ENCODE data around the gene SYTL2.

Gene SYTL2

DNA sequence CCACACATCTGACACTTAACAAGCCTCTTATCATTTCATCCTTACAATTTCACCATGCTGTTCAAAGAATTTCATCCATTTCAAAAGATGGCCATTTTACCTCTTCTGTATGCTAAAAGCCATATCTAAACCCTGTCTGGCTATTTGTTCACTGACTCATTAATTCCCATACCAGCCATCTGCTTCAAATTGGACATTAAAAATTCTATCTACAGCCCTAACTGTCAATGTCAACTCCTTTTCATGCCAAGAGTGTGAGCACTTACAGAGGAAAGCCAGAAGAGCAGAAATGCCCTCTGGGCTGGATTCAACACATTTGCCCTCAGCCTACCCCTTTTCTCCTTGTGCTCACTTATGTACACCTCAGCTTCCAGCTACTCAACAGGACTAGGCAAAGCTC lies 59.2 kb downstream of the SYTL2 start:
- DNase-seq (ENCODE audit: low spot score), result no peak
- ChIA-PET POLR2A (ENCODE audit: low non-redundant PET) (no interaction called here), CTCF (no interaction called here)
- TF ChIP-seq, protein P1, sequence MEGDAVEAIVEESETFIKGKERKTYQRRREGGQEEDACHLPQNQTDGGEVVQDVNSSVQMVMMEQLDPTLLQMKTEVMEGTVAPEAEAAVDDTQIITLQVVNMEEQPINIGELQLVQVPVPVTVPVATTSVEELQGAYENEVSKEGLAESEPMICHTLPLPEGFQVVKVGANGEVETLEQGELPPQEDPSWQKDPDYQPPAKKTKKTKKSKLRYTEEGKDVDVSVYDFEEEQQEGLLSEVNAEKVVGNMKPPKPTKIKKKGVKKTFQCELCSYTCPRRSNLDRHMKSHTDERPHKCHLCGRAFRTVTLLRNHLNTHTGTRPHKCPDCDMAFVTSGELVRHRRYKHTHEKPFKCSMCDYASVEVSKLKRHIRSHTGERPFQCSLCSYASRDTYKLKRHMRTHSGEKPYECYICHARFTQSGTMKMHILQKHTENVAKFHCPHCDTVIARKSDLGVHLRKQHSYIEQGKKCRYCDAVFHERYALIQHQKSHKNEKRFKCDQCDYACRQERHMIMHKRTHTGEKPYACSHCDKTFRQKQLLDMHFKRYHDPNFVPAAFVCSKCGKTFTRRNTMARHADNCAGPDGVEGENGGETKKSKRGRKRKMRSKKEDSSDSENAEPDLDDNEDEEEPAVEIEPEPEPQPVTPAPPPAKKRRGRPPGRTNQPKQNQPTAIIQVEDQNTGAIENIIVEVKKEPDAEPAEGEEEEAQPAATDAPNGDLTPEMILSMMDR (conservative IDR thresholded peaks at IDR 0.05; ENCODE audit: low read depth), result no peak
- H3K27ac ChIP-seq, result no peak overlapping the region

DNA sequence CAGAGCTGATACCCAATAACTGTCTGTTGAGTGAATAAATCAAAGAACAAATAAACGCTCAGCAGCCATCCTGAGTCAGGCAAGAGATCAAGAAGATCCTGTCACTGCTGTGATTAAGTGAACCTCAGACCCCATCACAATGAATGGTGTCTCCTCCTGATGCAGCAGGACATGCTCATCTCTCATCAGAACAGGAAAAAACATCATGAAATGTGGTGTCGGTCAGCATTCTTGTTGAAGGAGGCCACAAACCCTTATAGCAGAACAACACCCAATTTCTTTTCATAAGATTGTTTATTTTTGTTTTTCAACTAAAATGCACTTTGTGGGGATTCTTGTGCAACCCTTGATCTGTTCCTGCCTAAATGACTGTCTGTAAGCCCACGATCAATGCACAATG lies 60.3 kb downstream of the SYTL2 start:
- POLR2A ChIA-PET (ENCODE audit: low non-redundant PET), result no interaction called here
- DNase-seq (ENCODE audit: low spot score), result no peak
- TF ChIP-seq, protein P1 (conservative IDR thresholded peaks at IDR 0.05; ENCODE audit: low read depth), result no peak
- no peak overlapping the region for H3K27ac ChIP-seq
- CTCF ChIA-PET, result no interaction called here

DNA sequence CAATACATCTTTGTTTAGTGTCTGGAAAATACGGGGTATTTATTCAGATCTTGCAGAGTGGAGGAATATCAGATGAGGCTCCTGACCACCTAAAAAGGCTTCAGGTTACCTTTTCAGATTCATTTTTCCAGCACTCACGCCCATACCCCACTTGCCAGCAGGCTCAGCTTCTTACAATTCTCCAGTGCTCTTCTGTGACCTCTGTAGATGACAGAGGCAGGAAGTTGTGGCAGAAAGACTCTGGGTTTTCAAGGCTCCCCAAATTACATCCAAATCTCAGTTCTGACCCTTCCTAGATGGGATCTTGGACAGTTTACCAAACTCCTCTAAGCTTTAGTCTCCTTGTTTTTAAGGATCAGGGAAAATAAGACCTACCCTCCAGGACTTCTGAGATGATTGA lies 61.1 kb downstream of the SYTL2 start:
- no peak overlapping the region for H3K27ac ChIP-seq
- POLR2A ChIA-PET (ENCODE audit: low non-redundant PET), result no interaction called here
- DNase-seq (ENCODE audit: low spot score), result no peak
- TF ChIP-seq, protein P1 (conservative IDR thresholded peaks at IDR 0.05; ENCODE audit: low read depth), result no peak
- CTCF ChIA-PET, result interaction anchor here (0.5 kb wide), 1 partner anchor 1107 kb away, joined by 3 read pairs; no protein-coding TSS in a partner anchor

DNA sequence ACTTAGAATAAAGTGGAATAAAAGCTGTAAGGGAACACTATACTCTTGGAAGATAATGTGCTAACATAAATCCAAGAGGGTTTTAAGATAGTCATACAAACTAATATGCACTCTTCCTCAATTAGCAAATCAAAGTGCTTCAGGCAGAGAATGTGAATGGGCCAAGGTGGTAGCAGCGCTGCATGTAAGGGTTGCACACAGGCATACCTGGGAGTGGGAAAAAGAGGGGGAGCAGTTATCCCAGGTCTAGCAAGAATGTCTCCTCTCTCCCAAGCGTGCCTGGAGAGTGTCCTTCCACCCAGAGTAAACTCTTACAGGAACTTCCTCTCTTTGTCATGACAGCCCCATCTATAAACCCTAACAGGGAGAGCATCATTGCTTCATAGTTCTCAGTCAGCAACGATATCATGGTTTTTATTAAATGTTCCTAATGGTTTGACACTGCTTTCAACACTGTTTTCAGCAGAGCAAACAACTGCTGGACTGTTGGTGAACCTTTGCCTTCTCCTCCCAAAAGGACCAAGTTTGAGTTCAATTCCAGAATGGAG lies 61.6 kb downstream of the SYTL2 start:
- CTCF ChIA-PET, result interaction anchor here (0.5 kb wide), 1 partner anchor 1107 kb away, joined by 3 read pairs; no protein-coding TSS in a partner anchor
- POLR2A ChIA-PET (ENCODE audit: low non-redundant PET), result no interaction called here
- no peak for DNase-seq (ENCODE audit: low spot score)
- TF ChIP-seq, protein P1 (conservative IDR thresholded peaks at IDR 0.05; ENCODE audit: low read depth), result no peak
- H3K27ac ChIP-seq, result no peak overlapping the region

DNA sequence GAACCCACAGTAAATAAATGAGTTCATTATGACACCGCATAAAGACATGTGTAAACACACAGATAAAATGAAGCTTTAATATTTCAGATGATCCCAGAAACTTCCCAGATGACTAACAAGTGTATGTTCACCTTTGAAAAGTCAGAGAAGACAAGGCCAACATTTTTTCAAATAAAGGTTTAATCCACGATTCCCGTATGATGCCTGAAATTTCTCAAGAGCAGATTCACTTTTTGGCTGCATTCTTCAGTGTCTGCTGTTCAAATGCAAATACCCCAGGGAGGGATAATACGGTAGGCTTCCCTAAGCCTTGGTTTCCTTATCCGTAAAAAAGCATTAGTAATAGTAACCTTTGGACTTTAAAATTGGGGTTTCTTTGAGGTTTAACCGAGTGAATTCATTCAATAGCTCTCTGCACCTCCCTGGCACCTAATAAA lies 62.5 kb downstream of the SYTL2 start:
- POLR2A ChIA-PET (ENCODE audit: low non-redundant PET), result no interaction called here
- no peak overlapping the region for H3K27ac ChIP-seq
- DNase-seq (ENCODE audit: low spot score), result no peak
- CTCF ChIA-PET, result no interaction called here
- TF ChIP-seq, protein P1 (conservative IDR thresholded peaks at IDR 0.05; ENCODE audit: low read depth), result no peak

DNA sequence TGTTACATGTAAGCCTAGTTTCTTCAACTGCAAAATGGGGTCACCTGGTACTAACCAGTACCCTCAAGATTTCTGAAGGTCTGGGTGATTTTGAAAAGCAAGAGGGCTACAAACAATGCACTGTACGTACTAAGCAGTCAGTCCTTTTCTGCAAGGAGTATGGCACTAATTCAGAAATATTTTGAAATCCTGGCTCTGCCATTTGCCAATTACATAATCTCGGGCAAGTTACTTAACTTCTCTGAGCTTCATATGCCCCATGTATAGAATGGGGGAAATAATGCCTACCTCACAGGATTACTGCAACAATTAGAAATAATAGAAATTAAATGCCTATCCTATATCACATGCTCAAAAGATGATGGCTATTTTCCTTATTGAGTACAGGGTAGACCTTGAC lies 64.3 kb downstream of the SYTL2 start:
- TF ChIP-seq, protein P1 (conservative IDR thresholded peaks at IDR 0.05; ENCODE audit: low read depth), result no peak
- no peak overlapping the region for H3K27ac ChIP-seq
- ChIA-PET POLR2A (ENCODE audit: low non-redundant PET) (no interaction called here), CTCF (no interaction called here)
- DNase-seq (ENCODE audit: low spot score), result no peak
